NCI-H2196 (cell line): ENCODE results near the gene APOL2.

Source experiments
- DNase-seq: peaks from one replicate; lab custom pipeline; 2025; ENCODE audit not compliant: unreplicated experiment; lab: John Stamatoyannopoulos, UW

APOL2 gene

GRCh38 chr22:36180928-36181327 is 58.4 kb downstream of the APOL2 start:
- no peak for DNase-seq

GRCh38 chr22:36180038-36180880 is 59.1 kb downstream of the APOL2 start:
- DNase-seq: peak; percentile 30

- DNase-seq: no peak
Observed at GRCh38 chr22:36177160-36177559, 62.2 kb downstream of the APOL2 start.
